ENCODE data around the gene SGCD. TPM values are rescaled to one million over a fixed set of nuclear protein-coding genes. Genes with fewer than 3 reads are reported as not detected.

Gene SGCD
- total RNA-seq, 1 experiment from 2014 or later: not detected

GRCh38 chr5:156683509-156683908 is 356.5 kb downstream of the SGCD start:
- POLR2A ChIA-PET: no interaction called here
- no peaks in the 10 kb centered on the region for H3K9me2 ChIP-seq (ENCODE audit: insufficient read depth)
- no peaks in the 10 kb centered on the region for H4K20me1 ChIP-seq (ENCODE audit: insufficient read depth)
- no peaks in the 10 kb centered on the region for H3K4me1 ChIP-seq (ENCODE audit: control insufficient read depth in 1 of 2, insufficient read depth in 2 of 2, low read length in 2 of 2)
- H2AFZ ChIP-seq (ENCODE audit: low read depth, low read length, poor library complexity, severe bottlenecking): no peak overlapping the region
- no peaks in the 10 kb centered on the region for H3K9me3 ChIP-seq (ENCODE audit: control insufficient read depth in 1 of 2, insufficient read depth in 1 of 2, low read depth in 1 of 2, low read length in 2 of 2)
- BruUV-seq (replicated peaks): no TSS peak
- intact Hi-C loops (cut with micrococcal nuclease): no loop called here
- no peak for DNase-seq (ENCODE audit: low read depth, low spot score)
- CTCF ChIA-PET: no interaction called here
- H3K4me2 ChIP-seq (ENCODE audit: low read length): no peak overlapping the region
- no peak overlapping the region for H3K4me3 ChIP-seq (replicated peaks in 1 of 2; ENCODE audit: low read depth in 1 of 2, low read length in 2 of 2)
- TF ChIP-seq ZNF274 (IDR thresholded peaks at IDR 0.05; ENCODE audit: low read depth, low read length) (no peak), FOSL1 (IDR thresholded peaks at IDR 0.05; ENCODE audit: low read depth) (no peak), CEBPB (IDR thresholded peaks at IDR 0.05; ENCODE audit: low read depth) (no peak)
- RAD21 ChIA-PET (ENCODE audit: low non-redundant PET in 1 of 2, low total read pairs in 2 of 2, uncharacterized antibody in 2 of 2, unreplicated experiment in 2 of 2): no interaction called here
- ATAC-seq: no peak
- no peaks in the 10 kb centered on the region for H3K36me3 ChIP-seq (ENCODE audit: control insufficient read depth in 1 of 2, insufficient read depth in 2 of 2, low read length in 2 of 2)
- no peaks in the 10 kb centered on the region for H3K79me2 ChIP-seq (ENCODE audit: insufficient read depth, low read length)
- H3K27me3 ChIP-seq (ENCODE audit: insufficient read depth, low read length): no peaks in the 10 kb centered on the region
- no peak overlapping the region for H3K27ac ChIP-seq (ENCODE audit: low read depth, low read length)
- H3K9ac ChIP-seq (ENCODE audit: low read length): no peak overlapping the region

- CTCF ChIA-PET: no interaction called here
- H3K4me3 ChIP-seq (replicated peaks in 1 of 2; ENCODE audit: low read depth in 1 of 2, low read length in 2 of 2): no peak overlapping the region
- no peaks in the 10 kb centered on the region for H3K4me1 ChIP-seq (ENCODE audit: control insufficient read depth in 1 of 2, insufficient read depth in 2 of 2, low read length in 2 of 2)
- H3K9me3 ChIP-seq (ENCODE audit: control insufficient read depth in 1 of 2, insufficient read depth in 1 of 2, low read depth in 1 of 2, low read length in 2 of 2): no peaks in the 10 kb centered on the region
- no peak overlapping the region for H3K27ac ChIP-seq (ENCODE audit: low read depth, low read length)
- RAD21 ChIA-PET (ENCODE audit: low non-redundant PET in 1 of 2, low total read pairs in 2 of 2, uncharacterized antibody in 2 of 2, unreplicated experiment in 2 of 2): no interaction called here
- H2AFZ ChIP-seq (ENCODE audit: low read depth, low read length, poor library complexity, severe bottlenecking): no peak overlapping the region
- no peak overlapping the region for H3K9ac ChIP-seq (ENCODE audit: low read length)
- H3K27me3 ChIP-seq (ENCODE audit: insufficient read depth, low read length): no peaks in the 10 kb centered on the region
- DNase-seq (ENCODE audit: low read depth, low spot score) (no peak), ATAC-seq (no peak)
- no peaks in the 10 kb centered on the region for H3K79me2 ChIP-seq (ENCODE audit: insufficient read depth, low read length)
- no peak for TF ChIP-seq EZH2 (IDR thresholded peaks at IDR 0.05)
- no peak for TF ChIP-seq ZBTB33 (IDR thresholded peaks at IDR 0.05; ENCODE audit: extremely low read depth, insufficient replicate concordance, low read length)
- no peak for TF ChIP-seq ZFX (IDR thresholded peaks at IDR 0.05)
- no peak for TF ChIP-seq ELF1 (IDR thresholded peaks at IDR 0.05; ENCODE audit: borderline replicate concordance, low read depth)
- TF ChIP-seq EGR1 (IDR thresholded peaks at IDR 0.05; ENCODE audit: low read depth): no peak
- TF ChIP-seq JUND (IDR thresholded peaks at IDR 0.05): no peak
- TF ChIP-seq POLR2AphosphoS5 (IDR thresholded peaks at IDR 0.05; ENCODE audit: low read depth, low read length): no peak
- no peak for TF ChIP-seq SP1 (IDR thresholded peaks at IDR 0.05; ENCODE audit: low read depth)
- no peak for TF ChIP-seq CEBPB (IDR thresholded peaks at IDR 0.05; ENCODE audit: low read depth)
- no peak for TF ChIP-seq YY1 (IDR thresholded peaks at IDR 0.05; ENCODE audit: extremely low read depth, insufficient replicate concordance, low read depth, low read length)
- no peak for TF ChIP-seq REST (IDR thresholded peaks at IDR 0.05; ENCODE audit: low read depth)
- TF ChIP-seq TCF7L2 (IDR thresholded peaks at IDR 0.05; ENCODE audit: borderline replicate concordance, extremely low read depth, insufficient read depth, insufficient read length): no peak
- H4K20me1 ChIP-seq (ENCODE audit: insufficient read depth): no peaks in the 10 kb centered on the region
- no peak overlapping the region for H3K4me2 ChIP-seq (ENCODE audit: low read length)
- no peaks in the 10 kb centered on the region for H3K9me2 ChIP-seq (ENCODE audit: insufficient read depth)
- intact Hi-C loops (cut with micrococcal nuclease): no loop called here
- POLR2A ChIA-PET: no interaction called here
- H3K36me3 ChIP-seq (ENCODE audit: control insufficient read depth in 1 of 2, insufficient read depth in 2 of 2, low read length in 2 of 2): no peaks in the 10 kb centered on the region
- BruUV-seq (replicated peaks): no TSS peak
These were observed 357.3 kb downstream of the SGCD start for GRCh38 chr5:156684216-156684615.

Measured in HCT116 (cell line).